GM18520 (cell line): Measurements from ENCODE around the gene SUPT7L.
"Not testable (repeated sequence)": the region's sequence is repeated elsewhere in the genome, so short reads cannot be mapped to it uniquely, and the experiment has no call there.

ENCODE experiments used
- ATAC-seq: cut with Tn5 transposase; IDR thresholded peaks from one replicate; pipeline ENCODE4 v1.9.1; 2021; ENCODE audit not compliant: unreplicated experiment

Gene SUPT7L

GRCh38 chr2:27638709-27639108 lies 24.7 kb downstream of the SUPT7L start:
- ATAC-seq = no peak

DNA sequence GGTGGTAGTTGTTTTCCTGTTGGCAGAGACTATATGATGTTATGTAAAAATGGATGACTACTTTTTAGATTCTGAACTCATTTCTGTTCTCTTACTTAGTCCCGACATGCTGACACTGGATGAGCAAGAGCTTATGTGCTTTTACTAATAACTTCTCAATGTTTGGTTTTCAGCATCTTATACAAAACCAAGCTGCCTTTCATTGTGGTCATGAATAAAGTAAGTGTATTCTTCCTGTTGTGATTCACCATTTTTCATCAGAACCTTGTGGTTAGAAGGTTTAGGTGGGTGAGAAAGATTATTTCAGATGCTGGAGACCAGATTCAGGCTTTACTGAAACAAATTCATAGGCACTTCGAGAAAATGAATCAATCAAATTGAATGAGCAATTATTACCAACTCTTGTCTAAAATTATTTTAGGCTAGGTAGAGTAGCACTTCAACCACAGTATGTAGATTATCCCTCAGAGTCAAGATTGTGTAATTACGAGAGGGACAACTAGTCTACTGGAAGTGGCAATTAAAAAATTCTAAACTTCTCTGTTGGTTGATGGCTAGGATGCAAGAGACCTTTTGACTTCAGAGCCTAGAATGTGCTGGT lies 25.3 kb downstream of the SUPT7L start:
- ATAC-seq = no peak

GRCh38 chr2:27636766-27637165 lies 26.6 kb downstream of the SUPT7L start:
- no peak for ATAC-seq

- no peak for ATAC-seq
Measured at GRCh38 chr2:27634291-27634690, 29.1 kb downstream of the SUPT7L start.

DNA sequence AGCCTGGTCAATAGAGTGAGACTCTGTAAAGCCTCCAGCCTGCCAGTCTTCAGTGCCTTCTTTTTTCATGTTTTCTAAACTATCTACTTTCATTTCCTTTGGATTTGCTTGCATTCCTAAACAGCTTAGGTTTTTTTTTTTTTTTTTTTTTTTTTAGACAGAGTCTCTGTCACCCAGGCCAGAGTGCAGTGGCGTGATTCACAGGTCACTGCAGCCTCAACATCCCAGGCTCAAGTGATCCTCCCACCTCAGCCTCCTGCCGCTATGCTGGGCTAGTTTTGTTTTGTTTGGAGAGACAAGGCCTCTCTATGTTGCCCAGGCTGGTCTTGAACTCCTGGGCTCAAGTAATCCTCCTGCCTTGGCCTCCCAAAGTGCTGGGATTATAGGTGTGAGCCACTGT lies 33.2 kb downstream of the SUPT7L start:
- not testable (repeated sequence) for ATAC-seq

GRCh38 chr2:27628767-27629709 lies 34.4 kb downstream of the SUPT7L start, which contains the start of the genes CCDC121 and GPN1:
CCDC121 (minus strand) TSS chr2:27629012; CDS start chr2:27627799, 1,213 bp downstream.
GPN1 (plus strand) TSS chr2:27629050; CDS start chr2:27629059, 9 bp downstream.
- peak; percentile 95 for ATAC-seq

- no peak for ATAC-seq
Measured at GRCh38 chr2:27627963-27628766, 35.2 kb downstream of the SUPT7L start.

GRCh38 chr2:27626921-27627320 lies 36.5 kb downstream of the SUPT7L start:
- not testable (repeated sequence) for ATAC-seq

- ATAC-seq = not testable (repeated sequence)
Measured at GRCh38 chr2:27626323-27626722, 37.1 kb downstream of the SUPT7L start.

DNA sequence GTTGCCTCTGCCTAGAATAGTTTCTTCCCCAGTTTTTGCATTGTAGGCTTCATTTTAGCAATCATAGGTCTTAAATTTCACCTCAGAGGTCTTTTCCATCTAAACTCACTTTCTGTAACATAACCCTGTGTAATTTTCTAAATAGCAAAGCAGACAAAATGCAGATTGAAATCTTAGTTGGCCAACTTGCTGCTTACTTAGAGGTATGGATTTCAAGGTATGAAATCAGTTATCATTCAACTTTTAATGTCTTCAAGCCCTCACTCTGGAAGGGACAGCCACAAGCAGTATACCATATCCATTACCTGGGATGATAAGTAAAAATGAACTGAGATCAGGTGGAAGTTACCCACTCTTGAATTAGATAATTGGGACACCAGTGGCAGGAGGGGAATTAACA lies 38.5 kb downstream of the SUPT7L start:
- no peak for ATAC-seq

DNA sequence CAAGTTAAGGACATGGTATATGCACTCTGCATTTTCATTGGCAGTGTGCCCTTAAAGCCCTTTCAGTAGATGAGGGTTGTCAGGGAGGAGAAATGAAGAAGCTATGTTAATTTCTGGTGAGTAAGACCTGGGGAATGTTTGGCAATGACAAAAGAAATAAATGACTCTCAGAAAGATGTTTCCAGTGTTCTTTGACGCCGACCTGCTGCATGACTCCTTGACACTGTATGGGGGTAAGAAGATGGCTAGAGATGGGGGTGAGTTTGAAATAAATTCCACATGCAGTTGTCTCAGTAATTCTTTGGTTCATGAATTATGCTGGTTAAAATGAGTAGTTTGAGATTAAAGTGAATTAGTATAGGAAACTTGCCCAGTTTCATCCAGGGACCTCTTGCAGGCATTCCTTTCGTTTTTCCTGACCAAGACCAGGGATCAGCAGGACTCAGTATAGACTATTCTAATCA lies 40.5 kb downstream of the SUPT7L start:
- ATAC-seq = no peak

GRCh38 chr2:27621524-27621923 lies 41.9 kb downstream of the SUPT7L start:
- no peak for ATAC-seq

DNA sequence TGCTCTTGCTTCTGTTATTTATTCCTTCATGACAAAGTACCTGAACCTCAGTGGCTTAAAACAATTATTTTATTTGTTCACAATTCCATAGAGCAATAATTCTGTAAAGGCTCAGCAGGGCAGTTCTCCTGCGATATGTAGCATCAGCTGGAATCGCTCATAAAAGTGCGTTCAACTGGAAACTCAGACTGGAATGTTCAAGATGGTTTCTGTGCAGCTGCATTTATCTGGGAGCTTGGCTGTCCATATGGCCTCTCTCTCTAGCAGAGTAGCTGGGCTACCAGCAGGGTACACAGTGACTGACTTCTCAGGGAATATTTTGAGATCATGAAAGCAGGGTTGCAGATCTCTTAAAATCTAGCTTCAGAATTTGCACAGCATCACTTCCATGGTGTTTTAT lies 48.1 kb downstream of the SUPT7L start:
- ATAC-seq = no peak

GRCh38 chr2:27613985-27614384 lies 49.4 kb downstream of the SUPT7L start:
- ATAC-seq = no peak

DNA sequence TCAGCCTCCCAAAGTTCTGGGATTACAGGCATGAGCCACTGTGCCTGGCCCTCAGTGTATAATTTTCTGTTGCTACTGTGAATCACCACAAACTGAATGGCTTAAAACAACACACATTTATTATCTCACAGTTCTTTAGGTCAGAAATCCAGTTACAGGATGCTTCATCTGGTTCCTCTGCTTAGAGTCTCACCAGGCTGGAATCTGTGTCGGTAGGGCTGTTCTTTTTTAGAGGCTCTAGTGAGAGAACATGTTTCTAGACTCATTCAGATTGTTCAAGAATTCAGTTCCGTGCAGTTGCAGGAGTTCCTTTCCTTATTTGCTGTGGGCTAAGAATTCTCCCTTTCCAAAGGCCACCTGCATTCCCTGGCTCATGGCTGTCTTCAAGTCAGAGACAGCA lies 56.8 kb downstream of the SUPT7L start:
- no peak for ATAC-seq
